Colonic mucosa (tissue), 4 donors: ENCODE measurements around the gene SF3A2. TPM values are rescaled to one million over a fixed set of nuclear protein-coding genes. Genes with fewer than 3 reads are reported as not detected.

Source experiments
- DNase-seq: peaks from one replicate; pipeline ENCODE4 v3.0.0-alpha.2; 2020
- H3K27ac ChIP-seq: fragments of 200-600 bp; one replicate; pipeline ENCODE4 v1.8.0; 2021
- H3K27me3 ChIP-seq: fragments of 200-600 bp; one replicate; pipeline ENCODE4 v1.8.0; 2021
- H3K36me3 ChIP-seq: fragments of 200-600 bp; one replicate; pipeline ENCODE4 v1.8.0; 2021
- H3K4me1 ChIP-seq: fragments of 200-600 bp; one replicate; pipeline ENCODE4 v1.8.0; 2021; ENCODE audit warnings: mild to moderate bottlenecking
- H3K4me3 ChIP-seq: fragments of 200-600 bp; one replicate; pipeline ENCODE4 v1.8.0; 2021
- H3K9ac ChIP-seq, 2 donors: one replicate each; pipeline ENCODE4 v1.7.0; 2013; ENCODE audit warnings: control low read depth in 2 of 2, low read depth in 2 of 2, low read length in 2 of 2
- H3K9me3 ChIP-seq: fragments of 200-600 bp; one replicate; pipeline ENCODE4 v1.8.0; 2021
- CTCF ChIP-seq: fragments of 200-600 bp; IDR thresholded peaks from one replicate; pipeline ENCODE4 v1.8.0; 2022; ENCODE audit warnings: antibody characterized with exemption, mild to moderate bottlenecking
- intact Hi-C: fragments of 100-400 bp; cut with DNase I; formaldehyde crosslinking; loops from one replicate; pipeline ENCODE4 v1.14.1; 2022
- total RNA-seq, 2 donors: library from RNA; stranded (reverse); fragmentation: NEBNext Ultra II Directional in 1 of 2; extraction: Animal tissue kit (Norgen Biotek cat#: 25700) in 1 of 2; gene quantifications; one replicate each; pipeline ENCODE4 v1.2.1, GENCODE V29; 2021
- donor health status: healthy.
- donor health status: DM: no; HTN: no; CAD: no.
- donor health status: DM: no; HTN: no; CAD: no.

SF3A2 gene
- total RNA-seq, 2 donors from 2014 or later, result 60.9 to 99.8 TPM

GRCh38 chr19:2248136-2249009 lies 11.7 kb downstream of the SF3A2 start:
- H3K9me3 ChIP-seq, result no peaks in the 10 kb centered on the region
- H3K27me3 ChIP-seq, result peaks cover 41% of the 10 kb centered on the region
- peaks cover 15% of the 10 kb centered on the region for H3K36me3 ChIP-seq
- no peak for TF ChIP-seq CTCF
- peaks cover 20% of the 10 kb centered on the region for H3K4me1 ChIP-seq
- DNase-seq, result no peak
- H3K4me3 ChIP-seq, result no peak overlapping the region
- no peak overlapping the region for H3K27ac ChIP-seq
- no peak overlapping the region for H3K9ac ChIP-seq
- intact Hi-C loops, result no loop called here

GRCh38 chr19:2249010-2249866 lies 12.6 kb downstream of the SF3A2 start, which contains the start of gene AMH:
TSS of gene AMH (plus strand) at chr19:2249323. CDS start at chr19:2249333, 10 bp downstream.
- Histone ChIP-seq H3K27me3 (peaks cover 49% of the 10 kb centered on the region), H3K9me3 (no peaks in the 10 kb centered on the region), H3K4me3 (no peak within 1 kb of the TSS), H3K9ac (no peak within 1 kb of the TSS), H3K4me1 (peaks cover 20% of the 10 kb centered on the region), H3K36me3 (peaks cover 13% of the 10 kb centered on the region), H3K27ac (no peak within 1 kb of the TSS)
- TF ChIP-seq CTCF, result no peak
- no peak for DNase-seq
- intact Hi-C loops, result no loop called here

GRCh38 chr19:2249880-2250765 lies 13.5 kb downstream of the SF3A2 start:
- H3K4me1 ChIP-seq, result peaks cover 20% of the 10 kb centered on the region
- no peak for DNase-seq
- intact Hi-C loops, result no loop called here
- H3K27ac ChIP-seq, result no peak overlapping the region
- no peak overlapping the region for H3K4me3 ChIP-seq
- no peak overlapping the region for H3K9ac ChIP-seq
- TF ChIP-seq CTCF, result no peak
- H3K36me3 ChIP-seq, result peaks cover 4% of the 10 kb centered on the region
- H3K27me3 ChIP-seq, result peaks cover 51% of the 10 kb centered on the region
- no peaks in the 10 kb centered on the region for H3K9me3 ChIP-seq

- no peak for TF ChIP-seq CTCF
- Histone ChIP-seq H3K4me1 (peaks cover 20% of the 10 kb centered on the region), H3K27me3 (peaks cover 51% of the 10 kb centered on the region), H3K4me3 (no peak overlapping the region), H3K9ac (no peak overlapping the region), H3K36me3 (no peaks in the 10 kb centered on the region), H3K9me3 (no peaks in the 10 kb centered on the region), H3K27ac (no peak overlapping the region)
- intact Hi-C loops, result no loop called here
- DNase-seq, result no peak
Observed at GRCh38 chr19:2250766-2251105, 14.1 kb downstream of the SF3A2 start.
